Cardiac atrium fibroblast (primary cell): ENCODE data around the gene MICU1. TPM values are rescaled to one million over a fixed set of nuclear protein-coding genes. Genes with fewer than 3 reads are reported as not detected.

Experiments used
- total RNA-seq: library from RNA; depleted of rRNA; stranded (reverse); fragments of >200 nt; gene quantifications from 2 replicates; pipeline ENCODE4 v1.2.3, GENCODE V29; 2015

Gene MICU1, protein sequence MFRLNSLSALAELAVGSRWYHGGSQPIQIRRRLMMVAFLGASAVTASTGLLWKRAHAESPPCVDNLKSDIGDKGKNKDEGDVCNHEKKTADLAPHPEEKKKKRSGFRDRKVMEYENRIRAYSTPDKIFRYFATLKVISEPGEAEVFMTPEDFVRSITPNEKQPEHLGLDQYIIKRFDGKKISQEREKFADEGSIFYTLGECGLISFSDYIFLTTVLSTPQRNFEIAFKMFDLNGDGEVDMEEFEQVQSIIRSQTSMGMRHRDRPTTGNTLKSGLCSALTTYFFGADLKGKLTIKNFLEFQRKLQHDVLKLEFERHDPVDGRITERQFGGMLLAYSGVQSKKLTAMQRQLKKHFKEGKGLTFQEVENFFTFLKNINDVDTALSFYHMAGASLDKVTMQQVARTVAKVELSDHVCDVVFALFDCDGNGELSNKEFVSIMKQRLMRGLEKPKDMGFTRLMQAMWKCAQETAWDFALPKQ
- total RNA-seq: 33.6 and 36.0 TPM in 2 replicates

GRCh38 chr10:72625608-72626443 is at the start of gene MICU1:
MICU1 (minus strand) TSS chr10:72626079; CDS start chr10:72566793, 59,286 bp downstream.

GRCh38 chr10:72354356-72355213 is 271.3 kb downstream of the MICU1 start, which contains the start of gene DNAJB12:
DNAJB12 (minus strand) TSS chr10:72354919; CDS start chr10:72354897, 22 bp downstream.

Other genes with a start within 250 kb of the MICU1 start
- gene MCU, start 66.1 kb upstream of the MICU1 start, total RNA-seq: 20.7 and 24.4 TPM in 2 replicates